Measurements from ENCODE around the gene PI4KB.

The PI4KB gene

DNA sequence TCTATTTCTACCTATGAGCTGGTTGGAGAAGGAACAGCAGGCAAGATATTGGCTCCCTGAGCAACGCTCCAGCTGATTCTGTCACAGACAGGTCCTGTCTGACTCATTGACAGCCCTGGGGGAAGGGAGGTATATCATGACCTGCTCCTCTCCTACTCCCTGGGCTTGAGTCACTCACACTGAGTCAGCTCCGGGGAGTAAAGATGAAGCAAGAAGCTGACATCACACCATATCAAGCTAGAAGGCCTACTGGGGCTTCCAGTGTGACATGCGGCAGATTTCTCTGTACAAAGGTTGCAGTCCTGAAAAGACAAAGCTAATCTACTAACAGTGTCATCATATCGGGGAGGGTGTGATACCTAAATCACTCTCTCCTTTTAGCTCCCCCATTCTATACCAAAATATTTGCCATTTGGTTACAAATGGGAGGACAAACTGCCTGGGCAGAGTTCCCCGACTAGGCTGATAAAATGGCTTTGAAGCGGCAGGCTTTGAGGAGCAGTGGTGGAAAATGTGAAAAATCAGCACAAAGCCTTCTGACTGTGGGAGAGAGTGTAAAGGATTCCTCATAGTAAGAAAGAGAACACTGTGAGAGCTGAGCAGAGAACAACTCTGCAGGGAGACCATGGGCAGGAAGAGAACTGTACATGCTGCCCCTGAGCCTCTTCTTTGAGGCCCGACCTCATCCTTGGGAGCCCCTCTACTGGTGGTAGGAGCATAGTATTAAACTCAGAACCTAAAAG, 15.5 kb downstream of the PI4KB start:
- TF ChIP-seq, protein P1, sequence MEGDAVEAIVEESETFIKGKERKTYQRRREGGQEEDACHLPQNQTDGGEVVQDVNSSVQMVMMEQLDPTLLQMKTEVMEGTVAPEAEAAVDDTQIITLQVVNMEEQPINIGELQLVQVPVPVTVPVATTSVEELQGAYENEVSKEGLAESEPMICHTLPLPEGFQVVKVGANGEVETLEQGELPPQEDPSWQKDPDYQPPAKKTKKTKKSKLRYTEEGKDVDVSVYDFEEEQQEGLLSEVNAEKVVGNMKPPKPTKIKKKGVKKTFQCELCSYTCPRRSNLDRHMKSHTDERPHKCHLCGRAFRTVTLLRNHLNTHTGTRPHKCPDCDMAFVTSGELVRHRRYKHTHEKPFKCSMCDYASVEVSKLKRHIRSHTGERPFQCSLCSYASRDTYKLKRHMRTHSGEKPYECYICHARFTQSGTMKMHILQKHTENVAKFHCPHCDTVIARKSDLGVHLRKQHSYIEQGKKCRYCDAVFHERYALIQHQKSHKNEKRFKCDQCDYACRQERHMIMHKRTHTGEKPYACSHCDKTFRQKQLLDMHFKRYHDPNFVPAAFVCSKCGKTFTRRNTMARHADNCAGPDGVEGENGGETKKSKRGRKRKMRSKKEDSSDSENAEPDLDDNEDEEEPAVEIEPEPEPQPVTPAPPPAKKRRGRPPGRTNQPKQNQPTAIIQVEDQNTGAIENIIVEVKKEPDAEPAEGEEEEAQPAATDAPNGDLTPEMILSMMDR (IDR thresholded peaks at IDR 0.05; ENCODE audit: low read depth, low read length, missing control alignments): no peak
- H3K4me3 ChIP-seq (replicated peaks; ENCODE audit: low read depth, low read length): no peak overlapping the region
- peak; percentile 93 for DNase-seq (ENCODE audit: extremely low read depth, low read depth)

DNA sequence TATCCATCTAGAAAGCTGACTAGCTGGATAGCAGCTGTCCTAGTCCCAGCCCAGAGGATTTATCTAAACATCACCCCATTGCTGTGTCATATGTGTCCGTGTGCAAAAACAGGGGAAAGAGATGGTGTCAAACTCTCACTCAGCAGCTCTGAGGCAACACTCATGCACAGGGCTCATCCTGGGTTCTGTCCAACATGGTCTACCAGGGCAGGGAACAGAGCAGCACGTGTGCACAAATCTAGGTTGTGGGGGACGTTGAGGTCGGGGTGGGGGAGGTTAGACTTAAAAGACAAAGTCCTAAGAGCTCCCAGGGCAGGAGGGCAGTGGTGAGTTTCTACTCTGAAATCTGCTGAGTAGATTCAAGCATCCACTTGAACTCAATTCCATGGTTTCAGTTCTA, 16.2 kb downstream of the PI4KB start:
- TF ChIP-seq, protein P1 (IDR thresholded peaks at IDR 0.05; ENCODE audit: low read depth, low read length, missing control alignments): no peak
- no peak for DNase-seq (ENCODE audit: extremely low read depth, low read depth)
- H3K4me3 ChIP-seq (replicated peaks; ENCODE audit: low read depth, low read length): no peak overlapping the region

DNA sequence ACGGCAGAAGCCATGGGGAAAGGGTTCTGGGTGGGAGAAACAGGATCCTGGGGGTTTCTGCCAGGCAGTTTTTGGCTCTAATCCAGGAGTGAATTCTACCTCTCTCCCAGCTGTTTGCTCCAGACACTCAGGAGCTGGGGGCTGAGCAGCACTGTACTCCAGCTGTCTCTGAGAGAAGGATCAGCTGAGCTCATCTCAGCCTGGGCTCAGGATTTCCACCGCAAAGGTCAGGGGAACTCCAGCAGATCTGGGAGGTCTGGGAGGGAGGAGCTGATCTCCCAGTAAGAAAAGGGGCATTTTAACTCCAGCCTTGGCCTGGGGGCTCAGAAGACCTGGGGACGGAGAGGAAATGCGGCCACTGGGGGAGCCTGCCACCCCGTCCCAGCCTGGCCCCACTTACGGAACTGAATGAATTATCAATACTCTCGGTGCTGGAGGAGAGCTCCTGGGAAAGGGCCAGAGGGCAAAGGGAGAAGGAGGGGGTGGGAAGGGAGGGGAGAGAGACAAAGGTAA, 17.3 kb downstream of the PI4KB start:
- DNase-seq (ENCODE audit: extremely low read depth, low read depth): no peak
- TF ChIP-seq, protein P1 (IDR thresholded peaks at IDR 0.05; ENCODE audit: low read depth, low read length, missing control alignments): no peak
- H3K4me3 ChIP-seq (replicated peaks; ENCODE audit: low read depth, low read length): no peak overlapping the region

DNA sequence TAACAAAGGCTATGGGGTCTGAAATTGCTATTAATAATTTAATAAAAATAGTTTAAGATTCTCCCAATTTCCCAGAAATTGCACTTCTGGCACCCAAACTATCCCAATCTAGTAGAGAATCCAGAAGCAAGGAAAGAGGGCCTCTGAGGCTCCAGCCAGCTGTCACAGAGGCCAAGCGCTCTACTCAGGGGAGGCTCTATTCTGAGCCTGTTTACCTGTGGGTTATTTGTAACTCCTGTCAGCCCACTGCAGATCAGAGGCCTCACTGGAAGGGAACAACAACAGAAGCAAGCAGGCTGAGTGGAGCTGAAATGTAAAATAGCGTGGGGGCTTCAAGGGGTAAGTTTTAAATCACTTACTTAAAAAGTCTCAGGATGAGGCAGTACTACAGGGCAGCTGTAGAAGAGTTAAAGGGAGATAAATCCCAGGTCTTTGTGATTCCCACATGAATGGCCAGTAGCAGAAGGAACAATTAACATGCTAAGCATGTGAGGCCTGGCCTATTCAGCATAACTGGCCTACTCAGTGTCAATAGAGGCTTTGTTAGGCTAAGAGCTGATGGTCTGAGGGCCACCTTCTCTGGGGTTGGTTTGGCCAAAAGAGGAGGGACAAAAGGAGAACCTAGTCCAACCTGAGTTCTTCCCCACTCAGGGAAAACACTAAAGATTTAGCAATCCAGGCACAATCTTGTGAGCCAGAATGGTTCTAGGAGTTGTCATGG, 32.3 kb downstream of the PI4KB start:
- TF ChIP-seq, protein P1 (IDR thresholded peaks at IDR 0.05; ENCODE audit: low read depth, low read length, missing control alignments): no peak
- DNase-seq (ENCODE audit: extremely low read depth, low read depth): no peak
- H3K4me3 ChIP-seq (replicated peaks; ENCODE audit: low read depth, low read length): no peak overlapping the region

DNA sequence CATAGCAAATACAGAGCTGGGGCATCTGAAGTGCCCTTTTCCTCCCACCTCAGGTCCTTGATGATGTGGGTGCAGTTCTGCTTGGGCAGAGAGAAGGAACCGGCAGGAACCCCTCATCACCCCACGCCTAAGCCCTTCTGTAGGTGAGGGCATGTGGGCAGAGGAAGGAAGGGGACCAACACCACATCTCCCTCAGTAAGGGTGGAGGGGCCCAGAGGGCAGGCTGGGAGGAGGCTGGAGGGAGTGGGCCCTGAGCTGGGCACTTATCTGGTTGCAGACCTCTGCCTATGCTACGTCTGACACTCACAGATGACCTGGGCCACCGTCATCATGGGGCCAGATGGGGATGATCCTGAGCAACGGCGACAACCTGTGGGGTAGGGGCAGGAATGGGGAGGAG, 34.1 kb downstream of the PI4KB start:
- TF ChIP-seq, protein P1 (IDR thresholded peaks at IDR 0.05; ENCODE audit: low read depth, low read length, missing control alignments): no peak
- H3K4me3 ChIP-seq (replicated peaks; ENCODE audit: low read depth, low read length): no peak overlapping the region

DNA sequence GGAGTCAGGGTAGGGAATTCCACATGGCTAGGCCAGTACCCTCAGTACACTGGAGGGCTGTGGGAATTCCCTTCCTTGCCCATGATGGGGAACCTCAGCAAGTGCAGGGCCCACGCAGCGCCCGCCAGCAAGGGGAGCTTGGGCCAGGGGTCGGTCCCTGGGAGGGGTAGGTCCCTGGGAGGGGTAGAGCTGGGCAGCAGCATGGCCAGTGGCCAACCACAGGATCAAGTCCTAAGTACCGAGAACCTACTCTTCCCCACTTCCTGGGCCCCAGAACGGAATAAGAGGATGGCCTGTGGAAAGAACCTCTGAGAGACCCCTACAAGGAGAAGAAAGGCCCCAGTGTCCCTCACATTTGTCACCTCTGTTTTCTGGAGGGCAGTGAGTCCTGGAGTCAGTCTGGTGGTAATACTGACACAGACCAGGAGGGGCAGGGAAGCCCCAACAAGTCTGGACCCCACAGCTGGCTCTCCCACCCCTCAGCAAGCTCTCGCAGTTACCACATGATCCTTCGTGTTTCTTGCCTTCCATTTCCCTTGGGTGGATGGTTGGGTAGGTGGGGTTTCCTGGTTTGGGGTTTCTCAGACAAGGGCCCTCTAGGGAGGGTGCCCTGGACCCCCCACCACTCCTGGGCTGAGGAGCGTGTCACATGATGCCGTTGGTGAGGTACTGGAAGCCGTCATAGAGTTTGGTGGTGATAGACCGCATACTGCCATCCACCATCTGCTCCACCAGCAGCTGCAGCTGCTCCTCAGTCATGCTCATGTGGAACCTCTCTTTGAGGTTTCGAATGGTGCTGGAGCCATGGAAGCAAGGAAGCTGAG, 34.8 kb downstream of the PI4KB start:
- no peak overlapping the region for H3K4me3 ChIP-seq (replicated peaks; ENCODE audit: low read depth, low read length)

More for the DNA sequence above, 34.1 kb downstream of the PI4KB start:
- DNase-seq (ENCODE audit: extremely low read depth, low read depth): no peak

More for the DNA sequence above, 34.8 kb downstream of the PI4KB start:
- no peak for DNase-seq (ENCODE audit: extremely low read depth, low read depth)
- TF ChIP-seq, protein P1 (IDR thresholded peaks at IDR 0.05; ENCODE audit: low read depth, low read length, missing control alignments): no peak

Data from HFF-Myc (cell line).